DOHH2 (cell line): ENCODE measurements around the gene GADD45G.

Experiments
- H3F3A ChIP-seq: fragments of 200-600 bp; sonication (generic), shearing (Covaris generic); 2 replicates; pipeline ENCODE4 v1.6.0; 2016; ENCODE audit warnings: antibody characterized with exemption, mild to moderate bottlenecking; ENCODE audit not compliant: control insufficient read depth, insufficient read depth
- H3K27ac ChIP-seq: fragments of 200-600 bp; sonication (generic); 2 replicates; pipeline ENCODE4 v1.5.1; 2014; ENCODE audit warnings: low read depth, mild to moderate bottlenecking, low read length, moderate library complexity
- H3K27me3 ChIP-seq: fragments of 200-600 bp; sonication (generic); 2 replicates; pipeline ENCODE4 v1.6.1; 2014; ENCODE audit warnings: mild to moderate bottlenecking, low read length, mixed read lengths; ENCODE audit not compliant: control insufficient read depth
- H3K36me3 ChIP-seq: fragments of 200-600 bp; sonication (generic); 2 replicates; pipeline ENCODE4 v1.6.1; 2014; ENCODE audit warnings: mild to moderate bottlenecking, low read length, moderate library complexity, mixed read lengths; ENCODE audit not compliant: control insufficient read depth
- H3K4me1 ChIP-seq: fragments of 200-600 bp; sonication (generic); 2 replicates; pipeline ENCODE4 v1.6.1; 2014; ENCODE audit warnings: mild to moderate bottlenecking, low read length, mixed read lengths; ENCODE audit not compliant: control insufficient read depth
- H3K4me2 ChIP-seq: fragments of 200-600 bp; sonication (generic); 2 replicates; pipeline ENCODE4 v1.6.0; 2014; ENCODE audit warnings: mild to moderate bottlenecking, low read length, moderate library complexity
- H3K4me3 ChIP-seq: fragments of 200-600 bp; sonication (generic); 2 replicates; pipeline ENCODE4 v1.5.1; 2014; ENCODE audit warnings: mild to moderate bottlenecking, low read length, mixed read lengths
- H3K79me2 ChIP-seq: fragments of 200-600 bp; sonication (generic); 2 replicates; pipeline ENCODE4 v1.6.1; 2014; ENCODE audit warnings: mild to moderate bottlenecking, low read length, mixed read lengths; ENCODE audit not compliant: control insufficient read depth
- H3K9me2 ChIP-seq: fragments of 200-600 bp; sonication (generic); replicated peaks from 2 replicates; pipeline ENCODE4 v1.6.1; 2014; ENCODE audit warnings: mild to moderate bottlenecking, low read length, mixed read lengths; ENCODE audit not compliant: control insufficient read depth
- H3K9me3 ChIP-seq: fragments of 200-600 bp; sonication (generic); 2 replicates; pipeline ENCODE4 v1.6.1; 2014; ENCODE audit warnings: antibody characterized with exemption, low read length, mixed read lengths; ENCODE audit not compliant: control insufficient read depth, insufficient read depth
- H4K20me1 ChIP-seq: fragments of 200-600 bp; sonication (generic); 2 replicates; pipeline ENCODE4 v1.6.0; 2014; ENCODE audit warnings: low read depth, mild to moderate bottlenecking, antibody characterized with exemption, low read length, moderate library complexity; ENCODE audit not compliant: control insufficient read depth, insufficient read depth
- CTCF ChIP-seq: fragments of 200-600 bp; sonication (generic); IDR thresholded peaks from one replicate; pipeline ENCODE4 v1.5.1; 2014; ENCODE audit warnings: antibody characterized with exemption, mild to moderate bottlenecking, low read depth, low read length; ENCODE audit not compliant: poor library complexity, severe bottlenecking
- EZH2phosphoT487 ChIP-seq: fragments of 200-600 bp; sonication (generic); IDR thresholded peaks from 2 replicates; pipeline ENCODE4 v1.6.1; 2017; ENCODE audit warnings: borderline replicate concordance, mild to moderate bottlenecking, antibody characterized with exemption, low read length, moderate library complexity, mixed read lengths

GADD45G gene

GRCh38 chr9:89639367-89639795 is 34.6 kb downstream of the GADD45G start:
- H3K4me1 ChIP-seq: no peaks in the 10 kb centered on the region
- no peaks in the 10 kb centered on the region for H3F3A ChIP-seq
- no peak overlapping the region for H3K4me3 ChIP-seq
- H3K36me3 ChIP-seq: no peaks in the 10 kb centered on the region
- H3K27me3 ChIP-seq: peaks cover under 1% of the 10 kb centered on the region; the same call in 1 of the 2 replicates
- H3K79me2 ChIP-seq: no peaks in the 10 kb centered on the region
- H3K27ac ChIP-seq: no peak overlapping the region
- no peaks in the 10 kb centered on the region for H4K20me1 ChIP-seq
- no peaks in the 10 kb centered on the region for H3K9me3 ChIP-seq
- TF ChIP-seq CTCF: no peak
- no peak for TF ChIP-seq EZH2phosphoT487
- no peak overlapping the region for H3K4me2 ChIP-seq
- H3K9me2 ChIP-seq: no peaks in the 10 kb centered on the region

GRCh38 chr9:89639961-89640360 is 35.1 kb downstream of the GADD45G start:
- Histone ChIP-seq H3K36me3 (no peaks in the 10 kb centered on the region), H3K9me3 (no peaks in the 10 kb centered on the region), H3K9me2 (no peaks in the 10 kb centered on the region), H3F3A (no peaks in the 10 kb centered on the region), H3K4me2 (no peak overlapping the region), H3K27ac (no peak overlapping the region), H3K27me3 (peaks cover 6% of the 10 kb centered on the region; the same call in 1 of the 2 replicates), H3K79me2 (no peaks in the 10 kb centered on the region), H3K4me3 (no peak overlapping the region), H4K20me1 (no peaks in the 10 kb centered on the region), H3K4me1 (no peaks in the 10 kb centered on the region)
- TF ChIP-seq CTCF (no peak), EZH2phosphoT487 (no peak)

GRCh38 chr9:89640361-89640760 is 35.5 kb downstream of the GADD45G start:
- no peak overlapping the region for H3K4me3 ChIP-seq
- no peaks in the 10 kb centered on the region for H3K36me3 ChIP-seq
- no peak overlapping the region for H3K27ac ChIP-seq
- no peaks in the 10 kb centered on the region for H3K4me1 ChIP-seq
- H3F3A ChIP-seq: no peaks in the 10 kb centered on the region
- H3K4me2 ChIP-seq: no peak overlapping the region
- H3K27me3 ChIP-seq: peaks cover 7% of the 10 kb centered on the region; the same call in 1 of the 2 replicates
- no peaks in the 10 kb centered on the region for H4K20me1 ChIP-seq
- H3K9me3 ChIP-seq: no peaks in the 10 kb centered on the region
- no peaks in the 10 kb centered on the region for H3K79me2 ChIP-seq
- no peaks in the 10 kb centered on the region for H3K9me2 ChIP-seq
- TF ChIP-seq CTCF (no peak), EZH2phosphoT487 (no peak)
